Heart left ventricle (tissue), 16 donors: ENCODE results near the gene HSPB7. TPM values are rescaled to one million over a fixed set of nuclear protein-coding genes. Genes with fewer than 3 reads are reported as not detected.
"Not testable (repeated sequence)": the region's sequence is repeated elsewhere in the genome, so short reads cannot be mapped to it uniquely, and the experiment has no call there.

Source experiments
- ATAC-seq, 4 donors: fragments of 200-7000 bp; cut with Tn5 transposase; one replicate each; pipeline ENCODE4 v1.9.1; 2020 to 2022; ENCODE audit warnings: moderate library complexity in 4 of 4, mild to moderate bottlenecking in 3 of 4, moderate number of reproducible peaks in 1 of 4
- DNase-seq, 5 donors: peaks; one replicate each; pipeline ENCODE4 v3.0.0-alpha.2; 2020
- H3K27ac ChIP-seq, 12 donors: fragments of 200-600 bp; sonication (generic) in 4 of 12; one replicate each; pipeline versions ENCODE4 v1.5.0 to v1.8.0; 2016 to 2022; ENCODE audit warnings: mild to moderate bottlenecking in 2 of 12
- H3K27me3 ChIP-seq, 9 donors: fragments of 200-600 bp; sonication (generic) in 2 of 9; one replicate each; pipeline versions ENCODE4 v1.5.1 to v1.8.0; 2016 to 2022; ENCODE audit warnings: mild to moderate bottlenecking in 3 of 9
- H3K36me3 ChIP-seq, 9 donors: fragments of 200-600 bp; sonication (generic) in 2 of 9; one replicate each; pipeline versions ENCODE4 v1.5.0 to v1.8.0; 2018 to 2022; ENCODE audit warnings: mild to moderate bottlenecking in 2 of 9
- H3K4me1 ChIP-seq, 12 donors: fragments of 200-600 bp; sonication (generic) in 4 of 12; one replicate each; pipeline versions ENCODE4 v1.5.0 to v1.8.0; 2016 to 2022; ENCODE audit warnings: mild to moderate bottlenecking in 3 of 12
- H3K4me3 ChIP-seq, 12 donors: fragments of 200-600 bp; sonication (generic) in 4 of 12; one replicate each; pipeline versions ENCODE4 v1.5.0 to v1.8.0; 2017 to 2022; ENCODE audit warnings: mild to moderate bottlenecking in 9 of 12, moderate library complexity in 4 of 12
- H3K9me3 ChIP-seq, 12 donors: fragments of 200-600 bp; sonication (generic) in 4 of 12; one replicate each; pipeline versions ENCODE4 v1.5.0 to v1.8.0; 2016 to 2022; ENCODE audit warnings: mild to moderate bottlenecking in 1 of 12
- POLR2A ChIP-seq, 2 donors: fragments of 450-650 bp; IDR thresholded peaks; one replicate each; pipeline ENCODE4 v1.6.1; 2017; ENCODE audit warnings: antibody characterized with exemption in 2 of 2, mild to moderate bottlenecking in 2 of 2, moderate library complexity in 2 of 2
- WGBS, 4 donors: extraction: QIAGEN DNeasy Blood & Tissue Kit in 2 of 4; methylation state at CpG; one replicate each; pipeline versions ENCODE4 v1.1.5 to v1.1.7; 2013 to 2018; 5-methylcytosine and 5-hydroxymethylcytosine counted together
- intact Hi-C, 10 donors: fragments of 100-400 bp; cut with DNase I; formaldehyde crosslinking; loops; one replicate each; pipeline versions ENCODE4 v1.11.1 to v1.14.2; 2022
- polyA plus RNA-seq, 2 donors: library from polyadenylated mRNA; stranded (reverse); fragments of 200-250 nt; gene quantifications; one replicate each; pipeline ENCODE4 v1.2.3, GENCODE V29; 2013
- total RNA-seq, 9 donors: library from RNA; depleted of rRNA in 2 of 9; stranded (reverse); fragments of >200 nt in 2 of 9; fragmentation: NEBNext Ultra II Directional in 3 of 9; extraction: Animal tissue kit (Norgen Biotek cat#: 25700) in 3 of 9; gene quantifications; one replicate each; pipeline versions ENCODE4 v1.1.0 to v1.2.4, GENCODE V29; 2016 to 2023
- TF ChIP-seq, protein P1 (sequence below), 12 donors: fragments of 200-600 bp; sonication (generic) in 4 of 12; IDR thresholded peaks; one replicate each; pipeline versions ENCODE4 v1.5.0 to v1.8.0; 2018 to 2022; ENCODE audit warnings: antibody characterized with exemption in 12 of 12, mild to moderate bottlenecking in 5 of 12
- donor health status: ischemic (EF 13 %, LVEDD 7.1; RV severe dilation, severe dysfunction).
- donor health status: healthy with polysubstance abuse.
- donor health status: DM: no; HTN: yes; CAD: no.
- donor health status: DM: no; HTN: no; CAD: no.
- donor health status: ischemic (EF 25% LVEDD 6.9; RV normal size, moderate dysfunction).
- donor health status: ischemic (EF 25% LVEDD 5.7; RV mildly dilated, moderate dysfunction).
- donor health status: healthy.
- donor health status: DM: yes; HTN: yes; CAD: no.
- donor health status: ischemic (EF 35%, LVEDD 5.7; RV mildly dilated, moderate dysfunction).
- donor health status: nonischemic (EF 11% LVEDD 7.7; RV severe dilation, severe dysfunction).
- donor health status: DM: yes; HTN: yes; CAD: no.
- donor health status: PGD.
- donor health status: ischemic (EF 29% LVEDD 5.4; RV normal size, mild dysfunction).
- donor health status: nonischemic (EF 23%, LVEDD 6.1; RV moderate dilation, normal function).

HSPB7 gene
- total and polyA plus RNA-seq, 11 donors = 2,598 to 10,910 (median 4,961) TPM

GRCh38 chr1:16065269-16065576, 47.4 kb upstream of the HSPB7 start:
- TF ChIP-seq POLR2A (IDR thresholded peaks at IDR 0.05) = no peak
- peaks cover 0 to 29% (median 18%) of the 10 kb centered on the region in 12 donors for H3K4me1 ChIP-seq
- no peak overlapping the region for H3K27ac ChIP-seq
- WGBS, 4 donors = 78 to 84% (median 80%) methylated on average over 7 to 8 of the region's 8 CpGs
- ATAC-seq = no peak
- H3K4me3 ChIP-seq = no peak overlapping the region
- no peaks in the 10 kb centered on the region for H3K36me3 ChIP-seq
- no peaks in the 10 kb centered on the region for H3K9me3 ChIP-seq
- DNase-seq = no peak
- intact Hi-C loops = no loop called here
- H3K27me3 ChIP-seq = no peaks in the 10 kb centered on the region

DNA sequence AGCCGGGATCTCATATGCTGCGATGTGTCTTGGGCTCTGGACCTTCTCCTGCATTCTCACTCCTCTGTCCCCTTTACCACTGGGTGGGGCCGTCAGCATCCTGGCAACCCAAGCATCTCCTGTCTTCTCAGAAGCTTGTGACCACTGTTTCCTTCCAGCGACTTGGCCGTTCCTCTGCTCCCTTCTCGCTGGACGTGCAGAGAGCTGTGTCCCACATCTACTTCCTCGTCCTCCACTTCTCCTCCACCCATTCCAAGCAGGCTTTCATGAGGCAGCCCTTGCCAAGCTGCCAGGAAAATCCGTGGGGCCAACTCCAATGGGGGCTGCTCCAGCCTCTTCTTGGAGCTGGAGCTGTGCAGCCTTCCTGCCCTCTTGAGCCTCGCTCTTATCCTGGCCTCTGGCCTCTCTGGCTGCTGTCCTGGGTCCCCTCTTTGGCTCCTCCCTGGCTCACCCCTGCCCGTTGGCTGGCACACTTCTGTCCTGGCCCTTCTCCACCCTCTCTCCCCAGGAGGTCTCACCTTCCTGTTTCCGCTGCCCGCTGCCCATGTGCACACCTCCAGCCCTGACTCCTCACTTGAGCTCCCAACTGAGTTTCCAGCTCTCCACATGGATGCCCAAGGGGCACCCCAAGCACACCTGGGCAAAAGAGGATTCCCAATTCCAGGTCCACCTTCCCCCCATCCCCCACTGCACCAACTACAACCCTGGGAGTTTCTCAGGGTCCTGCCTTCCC, 46.9 kb upstream of the HSPB7 start:
- ATAC-seq (no peak), DNase-seq (no peak)
- Histone ChIP-seq H3K4me1 (peaks cover 0 to 29% (median 18%) of the 10 kb centered on the region in 12 donors), H3K9me3 (no peaks in the 10 kb centered on the region), H3K27me3 (no peaks in the 10 kb centered on the region), H3K27ac (no peak overlapping the region), H3K36me3 (no peaks in the 10 kb centered on the region), H3K4me3 (no peak overlapping the region)
- intact Hi-C loops = no loop called here
- WGBS, 4 donors = 47 to 60% (median 52%) methylated on average over 13 of the region's 13 CpGs
- TF ChIP-seq, protein P1, sequence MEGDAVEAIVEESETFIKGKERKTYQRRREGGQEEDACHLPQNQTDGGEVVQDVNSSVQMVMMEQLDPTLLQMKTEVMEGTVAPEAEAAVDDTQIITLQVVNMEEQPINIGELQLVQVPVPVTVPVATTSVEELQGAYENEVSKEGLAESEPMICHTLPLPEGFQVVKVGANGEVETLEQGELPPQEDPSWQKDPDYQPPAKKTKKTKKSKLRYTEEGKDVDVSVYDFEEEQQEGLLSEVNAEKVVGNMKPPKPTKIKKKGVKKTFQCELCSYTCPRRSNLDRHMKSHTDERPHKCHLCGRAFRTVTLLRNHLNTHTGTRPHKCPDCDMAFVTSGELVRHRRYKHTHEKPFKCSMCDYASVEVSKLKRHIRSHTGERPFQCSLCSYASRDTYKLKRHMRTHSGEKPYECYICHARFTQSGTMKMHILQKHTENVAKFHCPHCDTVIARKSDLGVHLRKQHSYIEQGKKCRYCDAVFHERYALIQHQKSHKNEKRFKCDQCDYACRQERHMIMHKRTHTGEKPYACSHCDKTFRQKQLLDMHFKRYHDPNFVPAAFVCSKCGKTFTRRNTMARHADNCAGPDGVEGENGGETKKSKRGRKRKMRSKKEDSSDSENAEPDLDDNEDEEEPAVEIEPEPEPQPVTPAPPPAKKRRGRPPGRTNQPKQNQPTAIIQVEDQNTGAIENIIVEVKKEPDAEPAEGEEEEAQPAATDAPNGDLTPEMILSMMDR (IDR thresholded peaks at IDR 0.05) = no peak
- no peak for TF ChIP-seq POLR2A (IDR thresholded peaks at IDR 0.05)

DNA sequence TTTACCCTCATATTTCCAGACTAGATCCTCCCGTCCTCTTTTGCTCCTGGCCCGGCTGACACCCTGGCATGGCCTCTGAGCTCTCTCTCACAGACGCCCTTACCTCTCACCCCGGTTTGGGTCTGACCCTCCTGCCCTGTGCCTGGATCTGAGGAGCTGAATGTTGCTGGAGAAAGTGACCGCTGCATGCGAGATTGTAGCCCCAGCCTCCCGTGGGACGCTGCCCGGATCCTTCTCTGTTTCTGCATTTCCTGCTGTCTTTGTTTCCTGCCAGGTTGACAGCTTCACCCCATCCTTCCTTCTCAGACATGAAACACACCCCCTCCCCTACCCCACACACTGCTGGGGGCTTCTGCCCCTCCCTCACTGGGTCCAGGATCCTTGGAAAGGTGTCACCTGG, 46.1 kb upstream of the HSPB7 start:
- intact Hi-C loops = no loop called here
- TF ChIP-seq, protein P1 (IDR thresholded peaks at IDR 0.05) = no peak
- no peak for TF ChIP-seq POLR2A (IDR thresholded peaks at IDR 0.05)
- no peak for DNase-seq
- H3K9me3 ChIP-seq = no peaks in the 10 kb centered on the region
- H3K4me3 ChIP-seq = no peak overlapping the region
- 50 to 56% (median 52%) methylated on average over 9 of the region's 9 CpGs for WGBS, 4 donors
- no peak overlapping the region for H3K27ac ChIP-seq
- no peak for ATAC-seq
- no peaks in the 10 kb centered on the region for H3K36me3 ChIP-seq
- H3K4me1 ChIP-seq = peaks cover 0 to 28% (median 17%) of the 10 kb centered on the region in 12 donors
- H3K27me3 ChIP-seq = no peaks in the 10 kb centered on the region

DNA sequence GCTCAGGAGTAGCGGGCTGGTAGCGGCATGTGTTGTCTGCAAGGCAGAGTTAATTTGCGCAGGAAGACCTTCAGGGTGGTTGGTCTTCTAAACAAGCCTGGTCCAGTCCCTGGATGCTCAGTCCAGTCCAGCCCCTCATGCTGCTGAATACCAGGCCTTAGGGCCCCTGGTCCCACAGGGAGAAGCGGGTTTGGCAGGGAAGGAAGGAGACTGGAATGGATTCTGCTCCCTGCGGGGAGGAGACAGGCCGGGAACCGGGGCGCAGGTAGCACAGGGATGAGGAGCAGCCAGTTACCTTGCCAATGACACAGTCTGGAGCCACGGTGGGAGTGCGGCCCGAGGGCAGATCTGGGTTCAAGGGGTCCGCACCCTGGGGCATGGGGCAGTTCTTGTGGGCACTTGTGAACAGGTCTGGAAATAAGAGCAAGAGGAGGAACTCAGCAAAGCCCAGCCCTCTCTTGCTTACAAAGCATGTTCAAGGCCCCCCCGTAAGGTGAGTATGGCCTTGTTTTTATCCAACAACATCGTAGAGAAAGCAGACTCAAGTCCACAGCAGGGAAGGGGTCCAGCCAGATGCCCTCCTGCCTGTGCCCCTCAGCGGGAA, 45.5 kb upstream of the HSPB7 start:
- no peak overlapping the region for H3K4me3 ChIP-seq

GRCh38 chr1:16062687-16063075, 44.8 kb upstream of the HSPB7 start:
- not testable (repeated sequence) for DNase-seq, H3K9me3 ChIP-seq, H3K27ac ChIP-seq, H3K4me3 ChIP-seq, H3K36me3 ChIP-seq, H3K27me3 ChIP-seq, ATAC-seq
- WGBS, 4 donors = 83 to 90% (median 89%) methylated on average over 9 of the region's 9 CpGs
- H3K4me1 ChIP-seq = peaks cover 0 to 16% (median 5%) of the 10 kb centered on the region in 12 donors
- intact Hi-C loops = loop anchor here in 1 of 10 donors (1.0 kb wide), 1 partner anchor 22 kb away; no protein-coding TSS in a partner anchor

More for the DNA sequence above, 45.5 kb upstream of the HSPB7 start:
- no peaks in the 10 kb centered on the region for H3K9me3 ChIP-seq
- ATAC-seq = no peak
- intact Hi-C loops = no loop called here
- no peaks in the 10 kb centered on the region for H3K27me3 ChIP-seq
- H3K27ac ChIP-seq = no peak overlapping the region
- TF ChIP-seq, protein P1 (IDR thresholded peaks at IDR 0.05) = no peak
- TF ChIP-seq POLR2A (IDR thresholded peaks at IDR 0.05) = no peak
- WGBS, 4 donors = 92 to 95% (median 94%) methylated on average over 15 of the region's 15 CpGs
- peaks cover 0 to 22% (median 12%) of the 10 kb centered on the region in 12 donors for H3K4me1 ChIP-seq
- no peak for DNase-seq
- no peaks in the 10 kb centered on the region for H3K36me3 ChIP-seq

- not testable (repeated sequence) for H3K4me3 ChIP-seq, ATAC-seq, H3K27ac ChIP-seq, DNase-seq, H3K27me3 ChIP-seq, H3K36me3 ChIP-seq, H3K9me3 ChIP-seq
- intact Hi-C loops = loop anchor here in 3 of 10 donors (1.0 to 2.0 kb wide), 2 partner anchors 22 to 25 kb away; no protein-coding TSS in a partner anchor
- H3K4me1 ChIP-seq = peaks cover 0 to 13% (median 2%) of the 10 kb centered on the region in 12 donors
- WGBS, 4 donors = 75 to 86% (median 83%) methylated on average over 12 to 18 of the region's 18 CpGs
Observed at GRCh38 chr1:16061989-16062686, 44.3 kb upstream of the HSPB7 start.
